SK-N-SH treated with all-trans-retinoic acid at 6 μM for 48 hours (cell line): ENCODE data around the gene THOC1.

Source experiments
- ATAC-seq: fragments of 200-7000 bp; cut with Tn5 transposase; 3 replicates; pipeline ENCODE4 v1.9.1; 2020; ENCODE audit warnings: mild to moderate bottlenecking, moderate library complexity
- BACH2 ChIP-seq: fragments of 250-450 bp; sonication (Bioruptor Pico); IDR thresholded peaks from 2 replicates; pipeline ENCODE4 v1.9.0; 2021; ENCODE audit warnings: mild to moderate bottlenecking, borderline replicate concordance
- CSDC2 ChIP-seq: fragments of 250-450 bp; sonication (Bioruptor Pico); IDR thresholded peaks from 2 replicates; pipeline ENCODE4 v1.5.0; 2020; ENCODE audit warnings: mild to moderate bottlenecking, moderate library complexity
- ESRRG ChIP-seq: fragments of 250-450 bp; sonication (Bioruptor Pico); IDR thresholded peaks from 2 replicates; pipeline ENCODE4 v1.6.1; 2021; ENCODE audit warnings: mild to moderate bottlenecking
- GLIS3 ChIP-seq: fragments of 250-450 bp; sonication (Bioruptor Pico); IDR thresholded peaks from 2 replicates; pipeline ENCODE4 v1.5.0; 2020; ENCODE audit warnings: mild to moderate bottlenecking, moderate library complexity
- PPARA ChIP-seq: fragments of 250-450 bp; sonication (Bioruptor Pico); IDR thresholded peaks from 2 replicates; pipeline ENCODE4 v1.5.0; 2020; ENCODE audit warnings: mild to moderate bottlenecking, borderline replicate concordance
- RARB ChIP-seq: fragments of 250-450 bp; sonication (Bioruptor Pico); IDR thresholded peaks from 2 replicates; pipeline ENCODE4 v1.8.0; 2021; ENCODE audit warnings: mild to moderate bottlenecking, moderate library complexity
- SNAI2 ChIP-seq: fragments of 250-450 bp; sonication (Bioruptor Pico); IDR thresholded peaks from 2 replicates; pipeline ENCODE4 v1.5.0; 2020; ENCODE audit warnings: mild to moderate bottlenecking, moderate library complexity
- TOX ChIP-seq: fragments of 250-450 bp; sonication (Bioruptor Pico); IDR thresholded peaks from 2 replicates; pipeline ENCODE4 v1.8.0; 2021; ENCODE audit warnings: mild to moderate bottlenecking, moderate library complexity, borderline replicate concordance
- ZC3H10 ChIP-seq: fragments of 250-450 bp; sonication (Bioruptor Pico); IDR thresholded peaks from 2 replicates; pipeline ENCODE4 v1.5.1; 2021; ENCODE audit warnings: mild to moderate bottlenecking, moderate library complexity
- ZFP3 ChIP-seq: fragments of 250-450 bp; sonication (Bioruptor Pico); IDR thresholded peaks from 2 replicates; pipeline ENCODE4 v1.5.0; 2020; ENCODE audit warnings: mild to moderate bottlenecking, moderate library complexity
- ZFP30 ChIP-seq: fragments of 450-650 bp; formaldehyde crosslinking; IDR thresholded peaks from 2 replicates; pipeline ENCODE4 v1.5.0; 2022; ENCODE audit warnings: mild to moderate bottlenecking, moderate library complexity
- ZNF565 ChIP-seq: fragments of 450-650 bp; formaldehyde crosslinking; conservative IDR thresholded peaks from 2 replicates; pipeline ENCODE4 v1.5.0; 2020; ENCODE audit warnings: low read depth, mild to moderate bottlenecking, moderate library complexity
- ZNF70 ChIP-seq: fragments of 450-650 bp; formaldehyde crosslinking; IDR thresholded peaks from 2 replicates; pipeline ENCODE4 v1.5.0; 2020; ENCODE audit warnings: mild to moderate bottlenecking, moderate library complexity
- ZNF8 ChIP-seq: fragments of 450-650 bp; formaldehyde crosslinking; IDR thresholded peaks from 2 replicates; pipeline ENCODE4 v1.5.0; 2020; ENCODE audit warnings: mild to moderate bottlenecking, moderate library complexity
- TF ChIP-seq, protein P1 (sequence below): fragments of 250-450 bp; sonication (Bioruptor Pico); IDR thresholded peaks from 2 replicates; pipeline ENCODE4 v1.5.1; 2020; ENCODE audit warnings: low read depth, mild to moderate bottlenecking, moderate library complexity
- TF ChIP-seq, protein P2 (sequence below): fragments of 250-450 bp; sonication (Bioruptor Pico); IDR thresholded peaks from 2 replicates; pipeline ENCODE4 v1.5.0; 2020; ENCODE audit warnings: mild to moderate bottlenecking, moderate library complexity
- TF ChIP-seq, protein P3 (sequence below): fragments of 250-450 bp; sonication (Bioruptor Pico); IDR thresholded peaks from 2 replicates; pipeline ENCODE4 v1.8.0; 2020; ENCODE audit warnings: mild to moderate bottlenecking, moderate library complexity, borderline replicate concordance
- TF ChIP-seq, protein P4 (sequence below): fragments of 250-450 bp; sonication (Bioruptor Pico); IDR thresholded peaks from 2 replicates; pipeline ENCODE4 v1.5.1; 2021; ENCODE audit warnings: mild to moderate bottlenecking, moderate library complexity

THOC1 gene

DNA sequence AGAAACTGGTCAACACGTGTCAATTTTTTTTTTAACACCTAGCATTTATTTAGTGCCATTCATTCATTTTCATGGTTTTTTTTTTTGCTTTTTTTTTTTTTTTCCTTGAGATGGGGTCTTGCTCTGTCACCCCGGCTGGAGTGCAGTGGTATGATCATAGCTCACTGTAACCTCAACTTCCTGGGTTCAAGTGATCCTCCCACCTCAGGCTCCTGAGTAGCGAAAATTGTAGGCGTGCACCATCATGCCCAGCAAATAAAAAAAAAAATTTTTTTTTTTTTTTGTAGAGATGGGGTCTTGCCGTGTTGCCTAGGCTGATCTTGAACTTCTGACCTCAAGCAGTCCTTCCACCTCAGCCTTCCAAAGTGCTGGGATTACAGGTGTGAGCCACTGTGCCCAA, 88.3 kb downstream of the THOC1 start:
- TF ChIP-seq ZNF8 (CRISPR knock-in tag): no peak
- TF ChIP-seq ZC3H10: no peak
- TF ChIP-seq PPARA (CRISPR knock-in tag): no peak
- ATAC-seq: no peak

DNA sequence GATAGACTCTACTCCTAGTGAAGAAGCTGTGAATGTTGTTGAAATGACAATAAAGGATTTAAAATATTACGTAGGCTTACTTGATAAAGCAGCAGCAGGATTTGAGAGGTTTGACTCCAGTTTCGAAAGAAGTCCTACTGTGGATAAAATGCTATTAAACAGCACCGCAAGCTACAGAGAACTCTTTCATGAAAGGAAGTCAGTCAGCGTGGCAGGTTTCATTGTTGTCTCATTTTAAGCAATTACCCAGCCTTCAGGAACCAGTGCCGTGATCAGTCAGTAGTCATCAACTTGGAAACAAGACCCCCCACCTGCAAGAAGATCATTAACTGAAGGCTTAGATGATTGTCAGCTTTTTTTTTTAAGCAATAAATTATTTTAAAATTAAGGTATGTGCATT, 95.5 kb downstream of the THOC1 start:
- ATAC-seq: no peak
- TF ChIP-seq BACH2 (CRISPR knock-in tag) (no peak), ESRRG (CRISPR knock-in tag) (no peak), TOX (no peak), GLIS3 (CRISPR knock-in tag) (no peak), ZNF565 (no peak), PPARA (CRISPR knock-in tag) (no peak), RARB (CRISPR knock-in tag) (no peak), ZC3H10 (no peak), SNAI2 (CRISPR knock-in tag) (no peak), CSDC2 (CRISPR knock-in tag) (no peak), ZNF70 (CRISPR knock-in tag) (no peak), ZFP30 (CRISPR knock-in tag) (no peak), ZFP3 (no peak), ZNF8 (CRISPR knock-in tag) (no peak)
- TF ChIP-seq, protein P1, sequence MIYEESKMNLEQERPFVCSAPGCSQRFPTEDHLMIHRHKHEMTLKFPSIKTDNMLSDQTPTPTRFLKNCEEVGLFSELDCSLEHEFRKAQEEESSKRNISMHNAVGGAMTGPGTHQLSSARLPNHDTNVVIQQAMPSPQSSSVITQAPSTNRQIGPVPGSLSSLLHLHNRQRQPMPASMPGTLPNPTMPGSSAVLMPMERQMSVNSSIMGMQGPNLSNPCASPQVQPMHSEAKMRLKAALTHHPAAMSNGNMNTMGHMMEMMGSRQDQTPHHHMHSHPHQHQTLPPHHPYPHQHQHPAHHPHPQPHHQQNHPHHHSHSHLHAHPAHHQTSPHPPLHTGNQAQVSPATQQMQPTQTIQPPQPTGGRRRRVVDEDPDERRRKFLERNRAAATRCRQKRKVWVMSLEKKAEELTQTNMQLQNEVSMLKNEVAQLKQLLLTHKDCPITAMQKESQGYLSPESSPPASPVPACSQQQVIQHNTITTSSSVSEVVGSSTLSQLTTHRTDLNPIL (CRISPR knock-in tag): no peak
- TF ChIP-seq, protein P2, sequence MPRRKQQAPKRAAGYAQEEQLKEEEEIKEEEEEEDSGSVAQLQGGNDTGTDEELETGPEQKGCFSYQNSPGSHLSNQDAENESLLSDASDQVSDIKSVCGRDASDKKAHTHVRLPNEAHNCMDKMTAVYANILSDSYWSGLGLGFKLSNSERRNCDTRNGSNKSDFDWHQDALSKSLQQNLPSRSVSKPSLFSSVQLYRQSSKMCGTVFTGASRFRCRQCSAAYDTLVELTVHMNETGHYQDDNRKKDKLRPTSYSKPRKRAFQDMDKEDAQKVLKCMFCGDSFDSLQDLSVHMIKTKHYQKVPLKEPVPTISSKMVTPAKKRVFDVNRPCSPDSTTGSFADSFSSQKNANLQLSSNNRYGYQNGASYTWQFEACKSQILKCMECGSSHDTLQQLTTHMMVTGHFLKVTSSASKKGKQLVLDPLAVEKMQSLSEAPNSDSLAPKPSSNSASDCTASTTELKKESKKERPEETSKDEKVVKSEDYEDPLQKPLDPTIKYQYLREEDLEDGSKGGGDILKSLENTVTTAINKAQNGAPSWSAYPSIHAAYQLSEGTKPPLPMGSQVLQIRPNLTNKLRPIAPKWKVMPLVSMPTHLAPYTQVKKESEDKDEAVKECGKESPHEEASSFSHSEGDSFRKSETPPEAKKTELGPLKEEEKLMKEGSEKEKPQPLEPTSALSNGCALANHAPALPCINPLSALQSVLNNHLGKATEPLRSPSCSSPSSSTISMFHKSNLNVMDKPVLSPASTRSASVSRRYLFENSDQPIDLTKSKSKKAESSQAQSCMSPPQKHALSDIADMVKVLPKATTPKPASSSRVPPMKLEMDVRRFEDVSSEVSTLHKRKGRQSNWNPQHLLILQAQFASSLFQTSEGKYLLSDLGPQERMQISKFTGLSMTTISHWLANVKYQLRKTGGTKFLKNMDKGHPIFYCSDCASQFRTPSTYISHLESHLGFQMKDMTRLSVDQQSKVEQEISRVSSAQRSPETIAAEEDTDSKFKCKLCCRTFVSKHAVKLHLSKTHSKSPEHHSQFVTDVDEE (CRISPR knock-in tag): no peak
- TF ChIP-seq, protein P3, sequence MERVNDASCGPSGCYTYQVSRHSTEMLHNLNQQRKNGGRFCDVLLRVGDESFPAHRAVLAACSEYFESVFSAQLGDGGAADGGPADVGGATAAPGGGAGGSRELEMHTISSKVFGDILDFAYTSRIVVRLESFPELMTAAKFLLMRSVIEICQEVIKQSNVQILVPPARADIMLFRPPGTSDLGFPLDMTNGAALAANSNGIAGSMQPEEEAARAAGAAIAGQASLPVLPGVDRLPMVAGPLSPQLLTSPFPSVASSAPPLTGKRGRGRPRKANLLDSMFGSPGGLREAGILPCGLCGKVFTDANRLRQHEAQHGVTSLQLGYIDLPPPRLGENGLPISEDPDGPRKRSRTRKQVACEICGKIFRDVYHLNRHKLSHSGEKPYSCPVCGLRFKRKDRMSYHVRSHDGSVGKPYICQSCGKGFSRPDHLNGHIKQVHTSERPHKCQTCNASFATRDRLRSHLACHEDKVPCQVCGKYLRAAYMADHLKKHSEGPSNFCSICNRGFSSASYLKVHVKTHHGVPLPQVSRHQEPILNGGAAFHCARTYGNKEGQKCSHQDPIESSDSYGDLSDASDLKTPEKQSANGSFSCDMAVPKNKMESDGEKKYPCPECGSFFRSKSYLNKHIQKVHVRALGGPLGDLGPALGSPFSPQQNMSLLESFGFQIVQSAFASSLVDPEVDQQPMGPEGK: no peak
- TF ChIP-seq, protein P4, sequence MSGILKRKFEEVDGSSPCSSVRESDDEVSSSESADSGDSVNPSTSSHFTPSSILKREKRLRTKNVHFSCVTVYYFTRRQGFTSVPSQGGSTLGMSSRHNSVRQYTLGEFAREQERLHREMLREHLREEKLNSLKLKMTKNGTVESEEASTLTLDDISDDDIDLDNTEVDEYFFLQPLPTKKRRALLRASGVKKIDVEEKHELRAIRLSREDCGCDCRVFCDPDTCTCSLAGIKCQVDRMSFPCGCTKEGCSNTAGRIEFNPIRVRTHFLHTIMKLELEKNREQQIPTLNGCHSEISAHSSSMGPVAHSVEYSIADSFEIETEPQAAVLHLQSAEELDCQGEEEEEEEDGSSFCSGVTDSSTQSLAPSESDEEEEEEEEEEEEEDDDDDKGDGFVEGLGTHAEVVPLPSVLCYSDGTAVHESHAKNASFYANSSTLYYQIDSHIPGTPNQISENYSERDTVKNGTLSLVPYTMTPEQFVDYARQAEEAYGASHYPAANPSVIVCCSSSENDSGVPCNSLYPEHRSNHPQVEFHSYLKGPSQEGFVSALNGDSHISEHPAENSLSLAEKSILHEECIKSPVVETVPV: no peak
